CD4-positive, alpha-beta T cell treated with Interleukin-1 beta for 1 hour (primary cell): Measurements from ENCODE around the gene ZSWIM7.

Experiments
- DNase-seq, 2 donors: peaks; one replicate each; pipeline ENCODE4 v3.0.0-alpha.2; 2020 to 2022

Gene ZSWIM7

DNA sequence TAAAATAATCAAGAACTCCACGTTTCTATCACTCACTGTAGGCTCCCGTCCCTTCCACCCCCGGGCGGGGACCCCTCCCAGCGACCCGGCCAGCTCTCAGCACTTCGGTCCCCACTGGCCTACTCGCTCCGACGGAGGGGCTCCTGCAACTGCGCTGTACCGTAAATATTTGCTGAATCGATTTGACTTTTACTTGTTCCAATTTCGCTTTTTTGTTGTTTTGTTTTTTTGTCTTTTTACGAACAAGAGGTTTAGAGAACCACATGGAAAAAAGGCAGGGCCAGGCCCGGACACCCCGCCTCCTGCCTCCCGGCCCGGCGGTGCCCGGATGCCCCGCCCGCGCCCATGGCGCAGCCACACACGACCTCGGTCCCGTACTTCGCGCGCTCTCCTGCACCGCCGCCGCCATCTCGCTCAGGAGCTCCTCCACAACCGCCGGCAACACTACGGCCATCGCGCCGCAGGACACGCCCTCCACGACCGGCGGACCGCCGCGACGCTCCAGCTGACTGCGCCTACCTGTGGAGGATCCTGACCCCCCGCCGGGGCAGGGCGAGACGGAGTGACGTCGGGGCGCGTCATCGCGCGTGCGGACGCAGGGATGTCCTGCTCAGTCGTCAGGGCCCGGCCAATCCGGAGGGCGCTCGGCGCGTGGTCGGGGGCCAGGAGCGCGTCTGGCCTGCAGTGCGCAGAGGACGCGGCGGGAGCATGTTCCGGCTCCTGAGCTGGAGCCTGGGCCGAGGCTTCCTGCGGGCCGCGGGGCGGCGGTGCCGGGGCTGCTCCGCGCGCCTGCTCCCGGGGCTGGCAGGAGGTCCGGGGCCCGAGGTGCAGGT, at the start of gene ZSWIM7, which contains the start of gene TTC19:
Gene ZSWIM7, minus strand, starts transcription at position 564 of the 833 bp plus-strand sequence. Its CDS starts 110 bp downstream, at position 454.
Gene TTC19, plus strand, starts transcription at position 684 of the 833 bp plus-strand sequence. Its CDS starts 25 bp downstream, at position 709.
- DNase-seq: peak; percentile 92 to 93

- DNase-seq: no peak
These were observed 49.4 kb upstream of the ZSWIM7 start for GRCh38 chr17:16048811-16049449.

GRCh38 chr17:16046966-16047365, 47.5 kb upstream of the ZSWIM7 start:
- no peak for DNase-seq

GRCh38 chr17:16044487-16044886, 45.0 kb upstream of the ZSWIM7 start:
- DNase-seq: no peak

- no peak for DNase-seq
These were observed 41.3 kb upstream of the ZSWIM7 start for GRCh38 chr17:16040710-16041251.

- DNase-seq: no peak
These were observed 38.1 kb upstream of the ZSWIM7 start for GRCh38 chr17:16037636-16038035.

GRCh38 chr17:16036261-16036660, 36.8 kb upstream of the ZSWIM7 start:
- no peak for DNase-seq

DNA sequence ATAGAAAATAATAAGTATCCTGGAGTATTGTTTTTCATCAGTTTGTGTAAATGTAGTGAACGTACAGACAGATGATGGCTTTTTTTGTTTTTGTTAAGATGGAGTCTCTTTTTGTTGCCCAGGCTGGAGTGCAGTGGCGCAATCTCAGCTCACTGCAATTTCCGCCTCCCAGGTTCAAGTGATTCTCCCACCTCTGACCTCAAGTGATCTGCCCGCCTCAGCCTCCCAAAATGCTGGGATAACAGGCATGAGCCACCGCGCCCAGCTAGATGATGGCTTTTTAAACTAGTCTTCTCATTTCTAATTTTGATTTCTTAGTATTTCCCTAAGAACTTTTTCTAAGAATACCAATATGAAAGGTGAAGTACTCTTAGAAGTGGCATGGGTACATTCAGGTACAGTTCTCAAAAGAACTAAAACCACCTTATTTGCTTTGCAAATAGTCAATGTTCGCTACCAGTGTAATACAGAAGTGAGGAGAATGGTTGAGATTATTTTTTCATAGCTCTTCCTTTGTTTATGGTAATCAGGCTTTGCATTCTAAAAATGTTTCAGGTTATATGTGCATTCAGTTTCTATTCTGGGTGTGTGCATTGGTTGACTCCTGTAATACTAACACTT, 34.3 kb upstream of the ZSWIM7 start:
- DNase-seq: no peak

DNA sequence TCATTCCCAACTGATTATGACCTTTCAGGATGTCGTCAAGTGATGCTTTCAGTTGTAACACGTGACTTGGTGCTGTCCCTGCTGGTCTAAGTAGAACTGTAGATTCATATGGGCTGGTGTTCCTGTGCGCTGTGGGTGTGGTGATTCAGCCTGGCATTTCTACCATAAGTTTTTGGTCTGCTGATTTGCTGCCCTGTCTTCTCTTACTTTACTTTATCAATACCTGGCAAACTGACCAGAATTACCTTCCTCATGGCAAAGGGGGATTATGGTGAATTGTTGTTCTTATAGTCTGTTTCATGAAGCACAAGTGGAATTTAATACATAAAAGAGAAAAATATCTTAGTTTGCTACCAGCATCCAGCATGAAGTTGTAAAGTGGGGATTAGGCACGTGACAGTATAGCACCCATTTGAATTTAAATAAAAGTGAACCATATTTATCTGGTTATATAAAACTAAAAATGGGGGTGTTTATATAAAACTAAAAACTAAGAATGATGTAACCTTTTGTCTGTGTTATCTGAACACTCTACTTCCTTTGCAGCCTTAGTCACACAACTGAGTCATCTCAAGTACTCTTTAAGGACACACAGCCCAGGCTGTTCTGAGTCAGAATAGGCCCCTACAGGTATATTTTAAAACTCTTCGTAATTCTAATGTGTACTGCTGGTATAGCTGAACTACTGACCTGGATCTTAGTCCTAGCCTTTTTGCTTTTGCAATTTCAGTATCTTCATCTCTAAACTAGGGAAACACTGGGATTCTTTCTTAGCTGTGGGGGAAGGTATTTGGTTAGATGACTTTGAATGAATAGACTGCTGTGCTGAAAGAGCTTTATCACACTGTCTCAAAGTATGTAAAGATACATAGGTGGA, 28.4 kb upstream of the ZSWIM7 start:
- no peak for DNase-seq

- no peak for DNase-seq
These were observed 27.4 kb upstream of the ZSWIM7 start for GRCh38 chr17:16026895-16027294.

DNA sequence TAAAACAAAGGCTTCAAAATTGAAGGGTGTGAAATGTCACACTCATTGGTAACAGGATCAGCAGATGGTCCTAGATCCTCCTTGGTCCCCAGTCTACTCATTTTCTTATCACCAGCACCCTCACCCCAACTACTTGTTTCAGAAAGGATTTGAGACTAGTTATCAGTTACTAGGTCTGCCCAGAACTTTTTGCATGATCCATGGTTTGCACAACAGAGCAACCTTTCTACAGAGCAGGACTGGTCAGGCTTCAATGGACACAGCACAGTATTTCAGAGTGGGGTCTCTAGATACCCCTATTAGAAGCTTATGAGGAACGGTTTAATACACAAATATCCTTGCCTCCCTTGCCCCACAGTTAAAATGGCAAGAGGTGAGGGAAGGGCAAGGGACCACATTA, 25.7 kb upstream of the ZSWIM7 start:
- no peak for DNase-seq

DNA sequence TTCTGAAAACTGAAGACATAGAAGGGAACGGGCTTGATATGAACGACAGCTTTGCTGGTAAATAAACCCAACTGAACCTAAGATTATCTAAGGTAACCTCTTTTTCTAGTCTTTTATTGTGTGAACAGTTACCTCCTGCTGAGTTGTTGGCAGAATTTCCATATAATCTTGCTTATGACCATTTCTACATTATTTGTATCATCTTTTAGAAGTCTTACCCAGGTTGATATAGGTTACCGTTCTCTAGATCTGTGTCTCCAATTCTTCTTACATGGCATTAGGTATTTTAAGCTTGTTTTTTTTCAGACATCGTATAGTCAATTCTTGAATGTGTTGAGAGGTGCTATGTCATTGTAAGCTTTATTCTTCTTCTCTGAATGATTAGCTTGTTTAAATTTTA, 24.4 kb upstream of the ZSWIM7 start:
- DNase-seq: no peak

- no peak for DNase-seq
These were observed 19.8 kb upstream of the ZSWIM7 start for GRCh38 chr17:16019347-16019746.

- no peak for DNase-seq
These were observed 14.5 kb upstream of the ZSWIM7 start for GRCh38 chr17:16013943-16014407.

DNA sequence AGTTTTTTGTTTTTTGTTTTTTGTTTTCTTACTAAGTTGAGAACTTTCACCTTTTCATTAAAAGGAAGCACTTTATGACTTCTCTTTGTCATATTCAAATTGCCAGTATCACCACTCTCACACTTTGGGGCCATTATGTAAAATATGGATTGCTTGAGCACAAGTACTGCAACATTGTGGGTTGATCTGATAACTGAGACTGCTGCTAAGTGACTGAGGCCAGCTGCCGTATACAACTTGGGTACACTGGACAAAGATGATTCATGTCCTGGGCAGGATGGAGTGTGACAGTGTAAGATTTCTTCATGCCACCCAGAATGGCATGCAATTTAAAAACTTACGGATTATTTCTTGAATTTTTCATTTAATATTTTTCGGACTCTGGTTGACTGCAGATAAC, 7.9 kb upstream of the ZSWIM7 start:
- DNase-seq: no peak

DNA sequence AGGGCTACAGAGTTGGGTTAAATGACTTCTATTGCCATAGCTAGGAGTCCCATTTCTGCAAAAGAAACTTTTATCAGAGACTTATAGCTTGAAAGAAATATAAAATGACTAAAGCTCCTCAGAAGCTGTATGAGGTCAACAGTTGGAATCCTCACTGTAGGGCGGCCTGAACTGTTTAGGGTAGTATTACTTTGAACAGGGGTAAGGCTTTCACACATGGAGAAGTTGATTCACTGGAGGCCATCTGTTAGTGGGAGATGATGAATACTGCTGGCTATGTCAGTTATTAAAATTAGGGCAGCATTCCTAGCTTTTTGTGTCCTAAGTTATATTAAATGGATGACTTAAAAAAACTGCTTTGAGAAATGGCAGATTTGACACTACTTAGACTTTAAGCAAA, 6.1 kb upstream of the ZSWIM7 start:
- DNase-seq: no peak

- DNase-seq: no peak
These were observed 4.3 kb upstream of the ZSWIM7 start for GRCh38 chr17:16003841-16004240.

DNA sequence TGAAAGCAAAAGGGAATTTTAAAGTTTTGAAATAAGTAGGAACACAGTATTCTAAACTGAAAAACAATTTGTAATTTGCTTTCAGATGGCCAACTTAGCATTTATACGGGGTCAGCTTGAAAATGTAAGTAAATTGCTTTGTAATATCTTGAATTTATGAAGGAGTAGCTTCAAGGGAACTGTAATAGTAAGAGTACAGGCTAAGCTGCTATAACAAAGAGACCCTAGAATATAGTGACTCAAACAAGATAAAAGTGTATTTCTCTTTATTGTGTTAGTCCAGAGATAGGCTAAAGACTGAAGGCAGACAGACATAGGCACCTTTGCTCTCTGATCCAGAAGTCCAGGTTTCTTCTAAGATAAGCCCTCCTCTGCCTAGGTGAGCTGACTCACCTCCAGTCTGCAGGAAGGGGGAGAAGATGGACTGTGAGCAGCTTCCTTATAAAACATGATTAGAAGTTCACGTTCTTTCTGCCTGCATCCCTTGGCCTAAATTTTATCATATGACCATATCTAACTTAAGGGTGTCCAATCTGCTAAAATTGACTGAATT, 3.3 kb upstream of the ZSWIM7 start:
- no peak for DNase-seq

GRCh38 chr17:16001226-16001897, 1.9 kb upstream of the ZSWIM7 start:
- DNase-seq: no peak

DNA sequence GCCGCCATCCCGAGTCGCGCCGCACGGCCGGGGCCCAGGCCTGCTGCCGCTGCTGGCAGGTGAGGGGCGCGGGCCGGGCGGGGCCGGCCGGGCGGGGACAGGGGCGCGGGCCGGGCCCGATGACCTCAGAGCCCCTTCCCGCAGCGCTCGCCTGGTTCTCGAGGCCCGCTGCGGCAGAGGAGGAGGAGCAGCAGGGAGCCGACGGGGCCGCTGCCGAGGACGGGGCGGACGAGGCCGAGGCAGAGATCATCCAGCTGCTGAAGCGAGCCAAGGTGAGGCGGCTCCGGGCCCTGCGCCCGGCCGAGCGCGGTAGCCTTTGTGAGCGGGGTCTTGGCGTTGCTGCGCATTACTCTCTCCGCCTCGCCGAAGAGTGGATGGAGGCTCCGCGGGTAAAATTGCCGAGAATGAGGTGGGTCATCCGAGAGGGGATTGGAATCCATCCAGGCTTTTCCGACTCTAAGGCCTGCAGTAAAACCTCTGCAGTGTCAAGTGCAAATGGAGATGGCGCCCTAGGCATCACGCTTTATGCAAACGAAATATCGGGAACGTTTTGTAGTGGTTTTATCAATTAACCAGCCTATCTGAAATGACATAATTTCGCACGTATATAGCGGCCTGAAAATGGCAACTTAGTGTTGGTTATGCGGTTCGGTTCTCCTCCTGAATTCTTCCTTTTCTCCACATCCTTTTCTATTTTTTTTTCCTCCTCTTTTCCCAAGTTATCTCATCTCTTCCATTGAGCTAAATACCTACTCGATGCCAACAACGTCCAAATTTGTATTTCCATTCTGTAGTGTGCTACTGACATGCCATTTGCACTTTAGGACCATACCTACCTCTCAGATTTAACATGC, 697 bp upstream of the ZSWIM7 start:
- peak in 1 of 2 donors; percentile 25 for DNase-seq
